HUES64 (cell line): Measurements from ENCODE around the gene DCLRE1B.

Experiments used
- H3K27ac ChIP-seq: 2 replicates; pipeline ENCODE4 v1.7.0; 2013; ENCODE audit warnings: low read depth, low read length, inconsistent platforms
- H3K27me3 ChIP-seq: 2 replicates; pipeline ENCODE4 v1.6.1; 2013; ENCODE audit warnings: mild to moderate bottlenecking, low read length; ENCODE audit not compliant: insufficient read depth
- H3K36me3 ChIP-seq: 2 replicates; pipeline ENCODE4 v1.6.1; 2013; ENCODE audit warnings: mild to moderate bottlenecking, low read length; ENCODE audit not compliant: insufficient read depth
- H3K4me1 ChIP-seq: 2 replicates; pipeline ENCODE4 v1.6.1; 2013; ENCODE audit warnings: mild to moderate bottlenecking, low read length, moderate library complexity; ENCODE audit not compliant: insufficient read depth
- H3K4me3 ChIP-seq: 2 replicates; pipeline ENCODE4 v1.5.1; 2013; ENCODE audit warnings: mild to moderate bottlenecking, low read length, moderate library complexity
- H3K9ac ChIP-seq: 2 replicates; pipeline ENCODE4 v1.6.1; 2013; ENCODE audit warnings: mild to moderate bottlenecking, low read depth, low read length
- H3K9me3 ChIP-seq: 2 replicates; pipeline ENCODE4 v1.6.1; 2013; ENCODE audit warnings: low read depth, low read length; ENCODE audit not compliant: insufficient read depth
- WGBS: fragments of 150-250, 120-280 bp; methylation state at CpG from one replicate; pipeline ENCODE4 v1.1.7; 2013; ENCODE audit warnings: missing lambda C conversion rate; 5-methylcytosine and 5-hydroxymethylcytosine counted together

DCLRE1B gene

GRCh38 chr1:113958691-113959090 lies 53.6 kb downstream of the DCLRE1B start:
- H3K36me3 ChIP-seq, result peaks cover 83% of the 10 kb centered on the region
- no CpG with 5 or more reads among the region's 1 CpG for WGBS

GRCh38 chr1:113963281-113963906 lies 58.3 kb downstream of the DCLRE1B start:
- Histone ChIP-seq H3K9ac (no peak overlapping the region), H3K36me3 (peaks cover 86% of the 10 kb centered on the region), H3K27ac (no peak overlapping the region), H3K9me3 (0 out of 2 replicates have a peak, but pooled peaks cover 3% of the 10 kb centered on the region), H3K27me3 (no peaks in the 10 kb centered on the region), H3K4me1 (peaks cover 10% of the 10 kb centered on the region), H3K4me3 (no peak overlapping the region)
- WGBS, result 95% methylated on average over 12 of the region's 12 CpGs

More at GRCh38 chr1:113958691-113959090, 53.6 kb downstream of the DCLRE1B start:
- H3K9ac ChIP-seq, result no peak overlapping the region
- H3K9me3 ChIP-seq, result no peaks in the 10 kb centered on the region
- no peak overlapping the region for H3K4me3 ChIP-seq
- no peak overlapping the region for H3K27ac ChIP-seq
- no peaks in the 10 kb centered on the region for H3K4me1 ChIP-seq
- no peaks in the 10 kb centered on the region for H3K27me3 ChIP-seq
